ENCODE measurements around the gene HDAC9. TPM values are rescaled to one million over a fixed set of nuclear protein-coding genes. Genes with fewer than 3 reads are reported as not detected.

HDAC9 gene
- total RNA-seq, 1 donor from 2014 or later = 3.6 TPM

GRCh38 chr7:18619311-18619710 lies 123.8 kb downstream of the HDAC9 start:
- TF ChIP-seq CTCF (IDR thresholded peaks at IDR 0.05; ENCODE audit: unreplicated experiment) = no peak
- no peaks in the 10 kb centered on the region for H3K36me3 Mint-ChIP-seq (ENCODE audit: insufficient read depth)
- no peak for DNase-seq (ENCODE audit: low spot score, unreplicated experiment)
- no peak overlapping the region for H3K4me3 Mint-ChIP-seq (ENCODE audit: low read depth)
- no peaks in the 10 kb centered on the region for H3K4me1 Mint-ChIP-seq (ENCODE audit: low read depth)
- no peaks in the 10 kb centered on the region for H3K27me3 Mint-ChIP-seq
- H3K27ac Mint-ChIP-seq = no peak overlapping the region
- H3K9me3 Mint-ChIP-seq (ENCODE audit: low read depth) = no peaks in the 10 kb centered on the region

GRCh38 chr7:18623389-18623788 lies 127.8 kb downstream of the HDAC9 start:
- no peak for TF ChIP-seq CTCF (IDR thresholded peaks at IDR 0.05; ENCODE audit: unreplicated experiment)
- Mint-ChIP-seq H3K27me3 (no peaks in the 10 kb centered on the region), H3K27ac (no peak overlapping the region), H3K4me3 (ENCODE audit: low read depth) (no peak overlapping the region), H3K36me3 (ENCODE audit: insufficient read depth) (no peaks in the 10 kb centered on the region), H3K9me3 (ENCODE audit: low read depth) (no peaks in the 10 kb centered on the region), H3K4me1 (ENCODE audit: low read depth) (no peaks in the 10 kb centered on the region)
- no peak for DNase-seq (ENCODE audit: low spot score, unreplicated experiment)

- Mint-ChIP-seq H3K9me3 (ENCODE audit: low read depth) (no peaks in the 10 kb centered on the region), H3K27ac (no peak overlapping the region), H3K4me1 (ENCODE audit: low read depth) (no peaks in the 10 kb centered on the region), H3K36me3 (ENCODE audit: insufficient read depth) (no peaks in the 10 kb centered on the region), H3K27me3 (no peaks in the 10 kb centered on the region), H3K4me3 (ENCODE audit: low read depth) (no peak overlapping the region)
- TF ChIP-seq CTCF (IDR thresholded peaks at IDR 0.05; ENCODE audit: unreplicated experiment) = no peak
- no peak for DNase-seq (ENCODE audit: low spot score, unreplicated experiment)
Measured at GRCh38 chr7:18624459-18624858, 128.9 kb downstream of the HDAC9 start.

GRCh38 chr7:18626086-18626485 lies 130.5 kb downstream of the HDAC9 start:
- no peak for DNase-seq (ENCODE audit: low spot score, unreplicated experiment)
- H3K36me3 Mint-ChIP-seq (ENCODE audit: insufficient read depth) = no peaks in the 10 kb centered on the region
- no peak overlapping the region for H3K27ac Mint-ChIP-seq
- H3K9me3 Mint-ChIP-seq (ENCODE audit: low read depth) = no peaks in the 10 kb centered on the region
- no peaks in the 10 kb centered on the region for H3K27me3 Mint-ChIP-seq
- no peak for TF ChIP-seq CTCF (IDR thresholded peaks at IDR 0.05; ENCODE audit: unreplicated experiment)
- H3K4me3 Mint-ChIP-seq (ENCODE audit: low read depth) = no peak overlapping the region
- H3K4me1 Mint-ChIP-seq (ENCODE audit: low read depth) = no peaks in the 10 kb centered on the region

- TF ChIP-seq CTCF (IDR thresholded peaks at IDR 0.05; ENCODE audit: unreplicated experiment) = no peak
- H3K36me3 Mint-ChIP-seq (ENCODE audit: insufficient read depth) = no peaks in the 10 kb centered on the region
- no peak overlapping the region for H3K4me3 Mint-ChIP-seq (ENCODE audit: low read depth)
- H3K27ac Mint-ChIP-seq = no peak overlapping the region
- H3K9me3 Mint-ChIP-seq (ENCODE audit: low read depth) = no peaks in the 10 kb centered on the region
- no peak for DNase-seq (ENCODE audit: low spot score, unreplicated experiment)
- H3K27me3 Mint-ChIP-seq = no peaks in the 10 kb centered on the region
- no peaks in the 10 kb centered on the region for H3K4me1 Mint-ChIP-seq (ENCODE audit: low read depth)
Measured at GRCh38 chr7:18626717-18627116, 131.2 kb downstream of the HDAC9 start.

All from progenitor cell of endocrine pancreas (in vitro differentiated cells).